ENCODE measurements around the gene ARRB1.

ARRB1 gene

GRCh38 chr11:75350743-75351540 is 519 bp downstream of the ARRB1 start:
- peaks cover 49 to 56% of the 10 kb centered on the region in 2 experiments for H3K4me1 ChIP-seq (ENCODE audit: control insufficient read depth in 1 of 2, insufficient read depth in 2 of 2, low read length in 2 of 2)
- H4K8ac ChIP-seq (ENCODE audit: low read depth, low read length), result peak overlapping the region; percentile 73
- peak overlapping the region; percentile 83 for H3K27ac ChIP-seq (ENCODE audit: low read depth, low read length)
- peak overlapping the region; percentile 69 for H2BK120ac ChIP-seq (ENCODE audit: insufficient read depth, low read length, poor library complexity)
- peak overlapping the region; percentile 50 for H2AK5ac ChIP-seq (ENCODE audit: low read length)
- peaks cover 34% of the 10 kb centered on the region for H3K79me1 ChIP-seq (ENCODE audit: low read length)
- H3K14ac ChIP-seq (ENCODE audit: low read length), result peak overlapping the region; percentile 61
- peak overlapping the region; percentile 81 for H4K91ac ChIP-seq (ENCODE audit: low read depth, low read length)
- H3K23ac ChIP-seq (ENCODE audit: low read length), result peak overlapping the region; percentile 83
- H4K12ac ChIP-seq (ENCODE audit: low read depth, low read length), result peak overlapping the region; percentile 43
- peak overlapping the region; percentile 78 for H3K4ac ChIP-seq (ENCODE audit: low read depth, low read length)
- peak overlapping the region; percentile 27 for H2BK12ac ChIP-seq (ENCODE audit: low read length)
- peak overlapping the region; percentile 56 for H3K9ac ChIP-seq (ENCODE audit: low read length)
- DNase-seq, result peak in 1 of 2 donors; percentile 37
- H3K27me3 ChIP-seq (ENCODE audit: insufficient read depth, low read length), result no peaks in the 10 kb centered on the region
- peak overlapping the region; percentile 80 for H3K4me3 ChIP-seq (ENCODE audit: low read depth, low read length)
- peak overlapping the region; percentile 63 for H2BK5ac ChIP-seq (ENCODE audit: low read depth, low read length, poor library complexity)
- peaks cover 0 to 2% of the 10 kb centered on the region in 2 experiments for H3K36me3 ChIP-seq (ENCODE audit: control insufficient read depth in 1 of 2, insufficient read depth in 2 of 2, low read length in 2 of 2)
- H3K79me2 ChIP-seq (ENCODE audit: control insufficient read depth, insufficient read depth, low read length, poor library complexity), result peaks cover 27% of the 10 kb centered on the region
- WGBS (ENCODE audit: extremely low coverage, insufficient coverage, insufficient read length), result no CpG with 5 or more reads among the region's 47 CpGs
- peak overlapping the region; percentile 79 for H3K18ac ChIP-seq (ENCODE audit: low read length)
- peak overlapping the region; percentile 98 for H3K4me2 ChIP-seq (ENCODE audit: low read length)
- peak overlapping the region; percentile 40 for H2AFZ ChIP-seq (ENCODE audit: insufficient read depth, low read length, poor library complexity)
- H3K9me3 ChIP-seq (ENCODE audit: insufficient read depth, low read depth, low read length), result peaks cover 2% of the 10 kb centered on the region

DNA sequence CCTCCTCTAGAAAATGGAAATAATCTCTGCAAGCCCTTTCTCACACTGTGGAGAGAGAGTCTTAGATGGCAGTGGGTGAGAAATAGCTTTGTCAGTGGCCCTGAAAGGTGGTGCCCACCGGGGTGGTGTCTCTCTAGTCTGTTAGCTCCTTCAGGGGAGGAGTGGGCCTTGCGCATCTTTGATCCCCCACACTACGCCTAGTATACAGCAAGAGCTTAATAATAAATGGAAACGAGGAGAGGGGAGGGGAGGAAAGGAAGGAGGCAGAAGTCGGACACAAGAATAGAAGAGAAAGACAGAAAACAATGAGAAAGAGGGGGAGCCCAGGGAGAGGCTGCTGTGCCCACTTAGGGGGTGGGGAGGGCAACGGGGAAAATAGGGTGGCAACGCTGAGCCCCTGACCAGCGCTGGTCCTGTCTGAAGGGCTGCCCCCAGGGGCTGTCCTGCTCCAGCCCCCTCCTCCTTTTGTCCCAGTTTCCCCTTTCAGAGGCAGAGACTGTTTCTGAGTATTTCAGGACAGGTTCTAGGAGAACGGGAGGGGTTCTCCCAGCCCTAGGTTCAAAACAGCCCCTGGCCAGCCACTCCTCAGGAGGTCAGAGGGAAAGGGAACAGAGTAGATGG is 1.2 kb downstream of the ARRB1 start:
- Histone ChIP-seq H2BK5ac (ENCODE audit: low read depth, low read length, poor library complexity) (peak overlapping the region; percentile 63), H3K27ac (ENCODE audit: low read depth, low read length) (peak overlapping the region; percentile 83), H4K8ac (ENCODE audit: low read depth, low read length) (peak overlapping the region; percentile 13), H4K12ac (ENCODE audit: low read depth, low read length) (no peak overlapping the region), H3K4me3 (ENCODE audit: low read depth, low read length) (no peak overlapping the region), H3K4me2 (ENCODE audit: low read length) (peak overlapping the region; percentile 98), H3K27me3 (ENCODE audit: insufficient read depth, low read length) (no peaks in the 10 kb centered on the region), H3K4ac (ENCODE audit: low read depth, low read length) (peak overlapping the region; percentile 78), H3K18ac (ENCODE audit: low read length) (peak overlapping the region; percentile 79), H2AK5ac (ENCODE audit: low read length) (peak overlapping the region; percentile 18), H3K4me1 (ENCODE audit: control insufficient read depth in 1 of 2, insufficient read depth in 2 of 2, low read length in 2 of 2) (peaks cover 53 to 59% of the 10 kb centered on the region in 2 experiments), H3K9ac (ENCODE audit: low read length) (peak overlapping the region; percentile 13), H3K14ac (ENCODE audit: low read length) (peak overlapping the region; percentile 61), H3K9me3 (ENCODE audit: insufficient read depth, low read depth, low read length) (peaks cover 2% of the 10 kb centered on the region), H3K79me2 (ENCODE audit: control insufficient read depth, insufficient read depth, low read length, poor library complexity) (peaks cover 28% of the 10 kb centered on the region), H3K23ac (ENCODE audit: low read length) (no peak overlapping the region), H2AFZ (ENCODE audit: insufficient read depth, low read length, poor library complexity) (no peak overlapping the region), H3K79me1 (ENCODE audit: low read length) (peaks cover 34% of the 10 kb centered on the region), H3K36me3 (ENCODE audit: control insufficient read depth in 1 of 2, insufficient read depth in 2 of 2, low read length in 2 of 2) (peaks cover 0 to 2% of the 10 kb centered on the region in 2 experiments), H2BK12ac (ENCODE audit: low read length) (peak overlapping the region; percentile 4), H2BK120ac (ENCODE audit: insufficient read depth, low read length, poor library complexity) (peak overlapping the region; percentile 15), H4K91ac (ENCODE audit: low read depth, low read length) (peak overlapping the region; percentile 81)
- WGBS (ENCODE audit: extremely low coverage, insufficient coverage, insufficient read length), result no CpG with 5 or more reads among the region's 9 CpGs
- no peak for DNase-seq

DNA sequence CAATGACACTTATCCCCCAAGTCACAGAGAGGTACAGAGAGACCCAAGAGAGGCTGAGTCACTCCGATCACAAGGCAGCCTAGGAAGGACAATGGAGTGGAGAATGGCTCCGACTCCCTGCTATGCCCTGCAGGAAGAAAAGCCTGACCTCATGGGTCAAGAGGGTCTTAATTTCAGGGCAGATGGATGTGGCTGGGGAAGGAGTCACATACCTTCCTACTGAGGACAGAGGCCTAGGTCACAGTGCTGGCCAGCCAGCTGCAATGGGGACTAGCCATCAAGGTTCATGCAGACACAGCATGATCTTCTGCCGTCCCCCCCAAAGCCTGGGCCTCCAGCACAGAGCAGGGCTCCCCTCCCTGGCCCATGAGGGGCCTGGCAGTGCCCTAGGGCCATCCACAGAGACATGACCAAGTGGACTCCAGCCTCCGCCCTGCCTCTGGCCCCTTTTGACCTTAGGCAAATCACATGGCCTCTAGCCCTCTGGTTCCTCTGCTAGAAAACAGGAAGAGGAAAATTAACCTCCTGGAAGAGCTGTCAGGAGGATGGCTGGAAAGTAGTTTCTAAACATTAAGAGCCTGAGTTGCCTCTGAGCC is 1.8 kb downstream of the ARRB1 start:
- Histone ChIP-seq H3K36me3 (ENCODE audit: control insufficient read depth in 1 of 2, insufficient read depth in 2 of 2, low read length in 2 of 2) (peaks cover 0 to 2% of the 10 kb centered on the region in 2 experiments), H4K8ac (ENCODE audit: low read depth, low read length) (no peak overlapping the region), H3K4me2 (ENCODE audit: low read length) (peak overlapping the region; percentile 98), H3K4ac (ENCODE audit: low read depth, low read length) (no peak overlapping the region), H3K9ac (ENCODE audit: low read length) (no peak overlapping the region), H4K12ac (ENCODE audit: low read depth, low read length) (no peak overlapping the region), H2AFZ (ENCODE audit: insufficient read depth, low read length, poor library complexity) (no peak overlapping the region), H2BK12ac (ENCODE audit: low read length) (peak overlapping the region; percentile 7), H3K9me3 (ENCODE audit: insufficient read depth, low read depth, low read length) (peaks cover 2% of the 10 kb centered on the region), H3K27me3 (ENCODE audit: insufficient read depth, low read length) (no peaks in the 10 kb centered on the region), H3K4me3 (ENCODE audit: low read depth, low read length) (no peak overlapping the region), H2BK5ac (ENCODE audit: low read depth, low read length, poor library complexity) (peak overlapping the region; percentile 63), H3K14ac (ENCODE audit: low read length) (no peak overlapping the region), H4K91ac (ENCODE audit: low read depth, low read length) (peak overlapping the region; percentile 82), H3K79me2 (ENCODE audit: control insufficient read depth, insufficient read depth, low read length, poor library complexity) (peaks cover 28% of the 10 kb centered on the region), H3K4me1 (ENCODE audit: control insufficient read depth in 1 of 2, insufficient read depth in 2 of 2, low read length in 2 of 2) (peaks cover 56 to 65% of the 10 kb centered on the region in 2 experiments), H2BK120ac (ENCODE audit: insufficient read depth, low read length, poor library complexity) (no peak overlapping the region), H3K23ac (ENCODE audit: low read length) (no peak overlapping the region), H3K18ac (ENCODE audit: low read length) (peak overlapping the region; percentile 15), H3K79me1 (ENCODE audit: low read length) (peaks cover 34% of the 10 kb centered on the region), H2AK5ac (ENCODE audit: low read length) (no peak overlapping the region), H3K27ac (ENCODE audit: low read depth, low read length) (peak overlapping the region; percentile 83)
- WGBS (ENCODE audit: extremely low coverage, insufficient coverage, insufficient read length), result no CpG with 5 or more reads among the region's 4 CpGs
- no peak for DNase-seq

DNA sequence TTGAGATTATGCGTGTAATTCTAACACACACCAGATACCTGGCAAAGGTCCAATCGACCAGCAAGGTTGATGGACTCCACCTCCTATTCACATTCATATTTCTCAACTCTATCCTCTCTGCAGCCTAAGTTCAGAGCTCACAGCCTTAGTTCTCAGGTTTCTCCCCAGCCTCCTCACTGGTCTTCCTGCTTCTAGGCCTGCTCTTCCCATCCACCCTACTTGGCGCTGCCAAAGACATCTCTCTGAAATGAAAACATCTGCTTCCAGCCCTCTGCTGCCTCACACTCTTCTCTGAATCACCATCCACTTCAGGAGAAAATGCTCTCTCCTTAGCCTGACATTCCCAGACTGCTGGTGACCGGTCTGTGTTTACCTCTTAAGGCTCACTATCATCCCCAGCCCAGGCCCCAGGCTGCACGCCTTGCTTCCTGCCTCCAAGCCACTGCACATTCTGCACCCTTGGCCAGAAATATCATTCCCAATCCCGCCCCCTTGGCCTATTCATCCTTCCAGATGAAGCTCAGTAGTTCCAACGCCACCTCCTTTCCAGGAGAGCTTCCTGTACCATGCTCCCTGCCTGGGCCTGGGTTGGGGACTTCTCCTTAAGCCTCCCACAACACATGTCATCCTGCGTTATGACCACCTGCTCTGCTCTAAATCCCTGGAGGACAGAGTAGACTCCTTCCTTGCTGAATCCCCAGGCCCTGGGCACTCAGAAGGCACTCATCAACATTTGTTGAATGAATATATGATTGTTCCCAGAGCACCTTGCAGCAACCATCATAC is 3.5 kb downstream of the ARRB1 start:
- Histone ChIP-seq H3K4ac (ENCODE audit: low read depth, low read length) (no peak overlapping the region), H4K12ac (ENCODE audit: low read depth, low read length) (no peak overlapping the region), H3K79me2 (ENCODE audit: control insufficient read depth, insufficient read depth, low read length, poor library complexity) (peaks cover 31% of the 10 kb centered on the region), H3K14ac (ENCODE audit: low read length) (no peak overlapping the region), H4K91ac (ENCODE audit: low read depth, low read length) (no peak overlapping the region), H3K27ac (ENCODE audit: low read depth, low read length) (peak overlapping the region; percentile 2), H2BK5ac (ENCODE audit: low read depth, low read length, poor library complexity) (no peak overlapping the region), H2BK120ac (ENCODE audit: insufficient read depth, low read length, poor library complexity) (no peak overlapping the region), H3K4me3 (ENCODE audit: low read depth, low read length) (no peak overlapping the region), H3K9ac (ENCODE audit: low read length) (no peak overlapping the region), H2AFZ (ENCODE audit: insufficient read depth, low read length, poor library complexity) (no peak overlapping the region), H3K4me2 (ENCODE audit: low read length) (no peak overlapping the region), H3K18ac (ENCODE audit: low read length) (no peak overlapping the region), H3K4me1 (ENCODE audit: control insufficient read depth in 1 of 2, insufficient read depth in 2 of 2, low read length in 2 of 2) (peaks cover 70 to 79% of the 10 kb centered on the region in 2 experiments), H4K8ac (ENCODE audit: low read depth, low read length) (no peak overlapping the region), H2BK12ac (ENCODE audit: low read length) (no peak overlapping the region), H3K79me1 (ENCODE audit: low read length) (peaks cover 39% of the 10 kb centered on the region), H2AK5ac (ENCODE audit: low read length) (no peak overlapping the region), H3K27me3 (ENCODE audit: insufficient read depth, low read length) (no peaks in the 10 kb centered on the region), H3K36me3 (ENCODE audit: control insufficient read depth in 1 of 2, insufficient read depth in 2 of 2, low read length in 2 of 2) (peaks cover 0 to 2% of the 10 kb centered on the region in 2 experiments), H3K23ac (ENCODE audit: low read length) (no peak overlapping the region), H3K9me3 (ENCODE audit: insufficient read depth, low read depth, low read length) (peaks cover 2% of the 10 kb centered on the region)
- no CpG with 5 or more reads among the region's 8 CpGs for WGBS (ENCODE audit: extremely low coverage, insufficient coverage, insufficient read length)
- no peak for DNase-seq
